ENCODE data around the gene ROS1.

DNA sequence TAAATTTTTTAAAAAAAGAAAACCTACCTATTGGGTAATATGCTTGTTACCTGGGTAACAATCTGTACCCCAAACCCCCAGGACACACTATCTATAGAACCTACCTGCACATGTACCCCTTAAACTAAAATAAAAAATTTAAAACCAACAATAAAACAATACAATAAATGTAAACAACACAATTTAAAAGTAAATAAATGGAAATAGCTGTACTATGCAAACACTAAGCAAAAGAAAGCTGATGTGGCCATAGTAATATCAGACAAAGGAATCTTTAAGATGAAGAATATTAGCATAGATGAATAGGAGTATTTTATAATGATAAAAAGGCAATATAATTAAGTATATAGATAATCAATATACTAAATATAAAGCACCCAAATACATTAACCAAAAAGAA, 50.3 kb downstream of the ROS1 start:
- TF ChIP-seq GATA3 (IDR thresholded peaks at IDR 0.05; ENCODE audit: low read depth, low read length), result no peak
- no peak for TF ChIP-seq GATA2 (IDR thresholded peaks at IDR 0.05; ENCODE audit: low read depth, low read length)

All from SH-SY5Y (cell line).